ENCODE data around the gene GLIPR1L2.

The GLIPR1L2 gene

DNA sequence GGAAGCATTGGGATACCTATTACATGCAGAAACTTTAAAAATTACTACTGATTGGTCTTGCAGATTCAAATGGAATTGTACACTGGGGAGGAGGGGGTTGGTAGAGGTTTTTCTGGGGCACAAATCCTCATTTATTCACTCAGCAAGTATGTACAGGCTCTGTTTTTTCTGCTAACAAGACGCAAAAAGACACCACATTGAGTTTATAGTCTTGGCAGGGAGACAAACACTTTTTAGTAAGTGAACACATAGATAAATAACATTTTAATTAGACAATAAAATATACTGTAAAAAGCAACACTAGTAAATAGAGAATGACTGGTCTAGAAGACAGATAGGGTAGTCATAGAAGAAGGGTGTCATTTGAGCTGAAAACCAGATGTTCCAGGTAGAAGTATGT, 23.8 kb downstream of the GLIPR1L2 start:
- no peak for TF ChIP-seq TAF1 (IDR thresholded peaks at IDR 0.05; ENCODE audit: borderline replicate concordance, insufficient read depth, low read length)
- TF ChIP-seq POLR2AphosphoS5 (IDR thresholded peaks at IDR 0.05; ENCODE audit: low read depth, low read length): no peak
- TF ChIP-seq SIN3A (IDR thresholded peaks at IDR 0.05; ENCODE audit: borderline replicate concordance, insufficient read depth, low read length): no peak
- TF ChIP-seq, protein P1, sequence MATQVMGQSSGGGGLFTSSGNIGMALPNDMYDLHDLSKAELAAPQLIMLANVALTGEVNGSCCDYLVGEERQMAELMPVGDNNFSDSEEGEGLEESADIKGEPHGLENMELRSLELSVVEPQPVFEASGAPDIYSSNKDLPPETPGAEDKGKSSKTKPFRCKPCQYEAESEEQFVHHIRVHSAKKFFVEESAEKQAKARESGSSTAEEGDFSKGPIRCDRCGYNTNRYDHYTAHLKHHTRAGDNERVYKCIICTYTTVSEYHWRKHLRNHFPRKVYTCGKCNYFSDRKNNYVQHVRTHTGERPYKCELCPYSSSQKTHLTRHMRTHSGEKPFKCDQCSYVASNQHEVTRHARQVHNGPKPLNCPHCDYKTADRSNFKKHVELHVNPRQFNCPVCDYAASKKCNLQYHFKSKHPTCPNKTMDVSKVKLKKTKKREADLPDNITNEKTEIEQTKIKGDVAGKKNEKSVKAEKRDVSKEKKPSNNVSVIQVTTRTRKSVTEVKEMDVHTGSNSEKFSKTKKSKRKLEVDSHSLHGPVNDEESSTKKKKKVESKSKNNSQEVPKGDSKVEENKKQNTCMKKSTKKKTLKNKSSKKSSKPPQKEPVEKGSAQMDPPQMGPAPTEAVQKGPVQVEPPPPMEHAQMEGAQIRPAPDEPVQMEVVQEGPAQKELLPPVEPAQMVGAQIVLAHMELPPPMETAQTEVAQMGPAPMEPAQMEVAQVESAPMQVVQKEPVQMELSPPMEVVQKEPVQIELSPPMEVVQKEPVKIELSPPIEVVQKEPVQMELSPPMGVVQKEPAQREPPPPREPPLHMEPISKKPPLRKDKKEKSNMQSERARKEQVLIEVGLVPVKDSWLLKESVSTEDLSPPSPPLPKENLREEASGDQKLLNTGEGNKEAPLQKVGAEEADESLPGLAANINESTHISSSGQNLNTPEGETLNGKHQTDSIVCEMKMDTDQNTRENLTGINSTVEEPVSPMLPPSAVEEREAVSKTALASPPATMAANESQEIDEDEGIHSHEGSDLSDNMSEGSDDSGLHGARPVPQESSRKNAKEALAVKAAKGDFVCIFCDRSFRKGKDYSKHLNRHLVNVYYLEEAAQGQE (IDR thresholded peaks at IDR 0.05; ENCODE audit: insufficient read depth in 1 of 2, low read depth in 2 of 2, low read length in 2 of 2): no peak
- no peak for TF ChIP-seq FOXP2 (optimal IDR thresholded peaks at IDR 0.05; ENCODE audit: borderline replicate concordance, extremely low read depth, extremely low read length, insufficient read depth)

DNA sequence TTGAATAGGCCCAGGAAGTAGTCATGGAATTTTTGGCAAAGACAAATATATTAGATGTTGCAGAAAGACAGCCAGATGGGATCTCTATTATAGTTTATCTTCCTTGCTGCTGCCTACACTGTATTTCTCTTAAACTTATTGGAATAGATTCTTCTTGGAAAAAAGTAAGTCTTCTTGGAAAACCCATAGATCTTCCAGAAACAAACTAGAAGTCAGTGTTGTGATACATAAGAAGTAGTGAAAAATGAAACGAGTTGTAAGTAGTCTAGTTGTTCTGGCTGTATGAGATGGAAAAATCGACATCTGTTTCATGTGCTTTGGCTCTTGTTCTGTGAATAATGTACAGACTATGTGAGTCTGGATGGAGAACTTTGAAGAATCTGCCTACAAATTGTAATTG, 29.0 kb downstream of the GLIPR1L2 start:
- TF ChIP-seq SIN3A (IDR thresholded peaks at IDR 0.05; ENCODE audit: borderline replicate concordance, insufficient read depth, low read length): no peak
- TF ChIP-seq TAF1 (IDR thresholded peaks at IDR 0.05; ENCODE audit: borderline replicate concordance, insufficient read depth, low read length): no peak
- TF ChIP-seq FOXP2 (optimal IDR thresholded peaks at IDR 0.05; ENCODE audit: borderline replicate concordance, extremely low read depth, extremely low read length, insufficient read depth): no peak

DNA sequence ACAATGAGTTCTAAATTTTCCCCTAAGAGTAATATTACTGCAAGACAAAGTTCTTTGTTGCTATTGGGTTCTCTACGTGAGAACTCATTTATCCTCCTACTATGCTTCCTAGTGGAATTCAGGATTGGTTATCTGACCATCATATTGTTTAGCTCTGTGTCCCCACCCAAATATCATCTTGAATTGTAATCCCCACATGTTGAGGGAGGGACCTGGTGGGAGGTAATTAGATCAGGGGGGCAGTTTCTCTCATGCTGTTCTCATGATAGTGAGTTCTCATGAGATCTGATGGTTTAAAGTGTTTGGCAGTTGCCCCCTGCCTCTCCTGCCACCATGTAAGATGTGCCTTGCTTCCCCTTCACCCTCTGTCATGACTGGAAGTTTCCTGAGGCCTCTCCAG, 36.6 kb downstream of the GLIPR1L2 start:
- TF ChIP-seq SIN3A (IDR thresholded peaks at IDR 0.05; ENCODE audit: borderline replicate concordance, insufficient read depth, low read length) (no peak), TAF1 (IDR thresholded peaks at IDR 0.05; ENCODE audit: borderline replicate concordance, insufficient read depth, low read length) (no peak), POLR2AphosphoS5 (IDR thresholded peaks at IDR 0.05; ENCODE audit: low read depth, low read length) (no peak), FOXP2 (optimal IDR thresholded peaks at IDR 0.05; ENCODE audit: borderline replicate concordance, extremely low read depth, extremely low read length, insufficient read depth) (no peak)
- TF ChIP-seq, protein P1 (IDR thresholded peaks at IDR 0.05; ENCODE audit: insufficient read depth in 1 of 2, low read depth in 2 of 2, low read length in 2 of 2): no peak

DNA sequence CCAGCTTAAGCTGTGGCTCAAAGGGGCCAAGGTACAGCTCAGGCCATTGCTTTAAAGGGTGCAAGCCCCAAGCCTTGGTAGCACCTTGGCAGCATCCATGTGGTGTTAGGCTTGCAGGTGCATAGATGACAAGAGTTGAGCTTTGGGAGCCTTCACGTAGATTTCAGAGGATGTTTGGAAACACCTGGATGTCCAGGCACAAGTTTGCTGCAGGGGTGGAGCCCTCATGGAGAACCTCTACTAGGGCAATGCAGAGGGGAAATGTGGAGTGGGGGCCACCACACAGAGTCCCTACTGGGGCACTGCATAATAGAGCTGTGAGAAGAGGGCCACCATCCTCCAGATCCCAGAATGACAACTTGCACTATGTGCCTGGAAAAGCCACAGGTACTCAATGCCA, 37.9 kb downstream of the GLIPR1L2 start:
- TF ChIP-seq FOXP2 (optimal IDR thresholded peaks at IDR 0.05; ENCODE audit: borderline replicate concordance, extremely low read depth, extremely low read length, insufficient read depth) (no peak), POLR2AphosphoS5 (IDR thresholded peaks at IDR 0.05; ENCODE audit: low read depth, low read length) (no peak), TAF1 (IDR thresholded peaks at IDR 0.05; ENCODE audit: borderline replicate concordance, insufficient read depth, low read length) (no peak), SIN3A (IDR thresholded peaks at IDR 0.05; ENCODE audit: borderline replicate concordance, insufficient read depth, low read length) (no peak)
- TF ChIP-seq, protein P1 (IDR thresholded peaks at IDR 0.05; ENCODE audit: insufficient read depth in 1 of 2, low read depth in 2 of 2, low read length in 2 of 2): no peak

DNA sequence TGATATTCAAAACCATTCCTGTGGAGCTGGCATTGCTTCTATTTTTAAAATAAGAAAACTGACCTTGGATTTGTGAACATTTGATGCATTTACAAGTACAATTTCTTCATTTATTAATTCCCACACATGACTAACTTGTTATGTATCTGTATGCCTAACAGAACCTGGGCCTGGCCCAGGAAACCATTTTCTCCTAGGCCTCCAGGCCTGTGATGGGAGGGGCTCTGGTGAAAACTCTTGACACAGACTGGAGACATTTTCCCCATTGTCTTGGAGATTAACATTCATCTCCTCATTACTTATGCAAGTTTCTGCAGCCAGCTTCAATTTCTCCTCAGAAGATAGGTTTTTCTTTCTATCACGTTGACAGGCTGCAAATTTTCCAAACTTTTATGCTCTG, 42.0 kb downstream of the GLIPR1L2 start:
- no peak for TF ChIP-seq TAF1 (IDR thresholded peaks at IDR 0.05; ENCODE audit: borderline replicate concordance, insufficient read depth, low read length)
- no peak for TF ChIP-seq SIN3A (IDR thresholded peaks at IDR 0.05; ENCODE audit: borderline replicate concordance, insufficient read depth, low read length)
- TF ChIP-seq FOXP2 (optimal IDR thresholded peaks at IDR 0.05; ENCODE audit: borderline replicate concordance, extremely low read depth, extremely low read length, insufficient read depth): no peak
- TF ChIP-seq POLR2AphosphoS5 (IDR thresholded peaks at IDR 0.05; ENCODE audit: low read depth, low read length): no peak
- TF ChIP-seq, protein P1 (IDR thresholded peaks at IDR 0.05; ENCODE audit: insufficient read depth in 1 of 2, low read depth in 2 of 2, low read length in 2 of 2): no peak
